ENCODE data around the gene F2R.
A peak's percentile ranks its signal among the peaks of the same experiment; 100 is the strongest.
"Not testable (repeated sequence)": the region's sequence is repeated elsewhere in the genome, so short reads cannot be mapped to it uniquely, and the experiment has no call there.

F2R gene

GRCh38 chr5:76723266-76723665 is 7.3 kb downstream of the F2R start:
- H3K9me3 Mint-ChIP-seq = peaks cover 1% of the 10 kb centered on the region
- H3K27ac Mint-ChIP-seq = peak overlapping the region; percentile 18
- peaks cover 28% of the 10 kb centered on the region for H3K36me3 Mint-ChIP-seq
- H3K4me1 Mint-ChIP-seq = peaks cover 56% of the 10 kb centered on the region
- no peak overlapping the region for H3K4me3 Mint-ChIP-seq
- DNase-seq (ENCODE audit: low spot score in 2 of 2) (peak in 1 of 2 donors; percentile 30), ATAC-seq (no peak)

GRCh38 chr5:76723906-76724305 is 8.0 kb downstream of the F2R start:
- DNase-seq (ENCODE audit: low spot score in 2 of 2) (no peak), ATAC-seq (no peak)
- Mint-ChIP-seq H3K4me1 (peaks cover 50% of the 10 kb centered on the region), H3K9me3 (peaks cover 2% of the 10 kb centered on the region), H3K36me3 (peaks cover 22% of the 10 kb centered on the region), H3K4me3 (no peak overlapping the region), H3K27ac (peak overlapping the region; percentile 18)

- Mint-ChIP-seq H3K4me3 (peak overlapping the region; percentile 7), H3K36me3 (peaks cover 23% of the 10 kb centered on the region)
These were observed 8.9 kb downstream of the F2R start for GRCh38 chr5:76724871-76725270.

GRCh38 chr5:76728965-76729364 is 13.0 kb downstream of the F2R start:
- ATAC-seq (no peak), DNase-seq (ENCODE audit: low spot score in 2 of 2) (no peak)
- Mint-ChIP-seq H3K4me1 (peaks cover 70% of the 10 kb centered on the region), H3K4me3 (no peak overlapping the region), H3K36me3 (peaks cover 49% of the 10 kb centered on the region), H3K27ac (peak overlapping the region; percentile 75), H3K9me3 (peaks cover 17% of the 10 kb centered on the region)

More at GRCh38 chr5:76724871-76725270, 8.9 kb downstream of the F2R start:
- peak overlapping the region; percentile 79 for H3K27ac Mint-ChIP-seq
- peaks cover 56% of the 10 kb centered on the region for H3K4me1 Mint-ChIP-seq
- peaks cover 11% of the 10 kb centered on the region for H3K9me3 Mint-ChIP-seq
- DNase-seq (ENCODE audit: low spot score in 2 of 2) (no peak), ATAC-seq (no peak)

GRCh38 chr5:76729373-76730290 is 13.7 kb downstream of the F2R start:
- Mint-ChIP-seq H3K36me3 (peaks cover 54% of the 10 kb centered on the region), H3K4me3 (no peak overlapping the region), H3K27ac (peak overlapping the region; percentile 75), H3K9me3 (peaks cover 17% of the 10 kb centered on the region), H3K4me1 (peaks cover 70% of the 10 kb centered on the region)
- ATAC-seq (no peak), DNase-seq (ENCODE audit: low spot score in 2 of 2) (peak in 1 of 2 donors; percentile 39)

- DNase-seq (ENCODE audit: low spot score in 2 of 2) (peak; percentile 31 to 87), ATAC-seq (peak; percentile 75)
- H3K4me3 Mint-ChIP-seq = peak overlapping the region; percentile 62
- H3K4me1 Mint-ChIP-seq = peaks cover 67% of the 10 kb centered on the region
- peaks cover 47% of the 10 kb centered on the region for H3K36me3 Mint-ChIP-seq
- peaks cover 17% of the 10 kb centered on the region for H3K9me3 Mint-ChIP-seq
- H3K27ac Mint-ChIP-seq = peak overlapping the region; percentile 81
These were observed 16.6 kb downstream of the F2R start for GRCh38 chr5:76732405-76733048.

GRCh38 chr5:76733049-76733417 is 17.1 kb downstream of the F2R start:
- peaks cover 72% of the 10 kb centered on the region for H3K4me1 Mint-ChIP-seq
- peak in 1 of 2 donors; percentile 36 for DNase-seq (ENCODE audit: low spot score in 2 of 2)
- H3K27ac Mint-ChIP-seq = peak overlapping the region; percentile 81
- peak overlapping the region; percentile 62 for H3K4me3 Mint-ChIP-seq
- peaks cover 17% of the 10 kb centered on the region for H3K9me3 Mint-ChIP-seq
- peaks cover 43% of the 10 kb centered on the region for H3K36me3 Mint-ChIP-seq
- ATAC-seq = peak; percentile 96

GRCh38 chr5:76735762-76736545 is 20.0 kb downstream of the F2R start:
- Mint-ChIP-seq H3K27ac (peak overlapping the region; percentile 84), H3K36me3 (peaks cover 40% of the 10 kb centered on the region), H3K4me3 (peak overlapping the region; percentile 22), H3K4me1 (peaks cover 66% of the 10 kb centered on the region), H3K9me3 (no peaks in the 10 kb centered on the region)
- no peak for ATAC-seq
- no peak for DNase-seq (ENCODE audit: low spot score in 2 of 2)

- ATAC-seq = no peak
- H3K27ac Mint-ChIP-seq = peak overlapping the region; percentile 89
- H3K4me1 Mint-ChIP-seq = peaks cover 62% of the 10 kb centered on the region
These were observed 21.0 kb downstream of the F2R start for GRCh38 chr5:76736679-76737556.

GRCh38 chr5:76737846-76738245 is 21.9 kb downstream of the F2R start:
- Mint-ChIP-seq H3K27ac (peak overlapping the region; percentile 89), H3K4me1 (peaks cover 52% of the 10 kb centered on the region)

More at GRCh38 chr5:76736679-76737556, 21.0 kb downstream of the F2R start:
- Mint-ChIP-seq H3K36me3 (peaks cover 40% of the 10 kb centered on the region), H3K9me3 (no peaks in the 10 kb centered on the region), H3K4me3 (peak overlapping the region; percentile 53)
- DNase-seq (ENCODE audit: low spot score in 2 of 2) = no peak

GRCh38 chr5:76741506-76741905 is 25.6 kb downstream of the F2R start:
- not testable (repeated sequence) for DNase-seq (ENCODE audit: low spot score in 2 of 2); H3K27ac Mint-ChIP-seq; ATAC-seq; H3K36me3 Mint-ChIP-seq; H3K4me3 Mint-ChIP-seq; H3K9me3 Mint-ChIP-seq
- peaks cover 27% of the 10 kb centered on the region for H3K4me1 Mint-ChIP-seq

More at GRCh38 chr5:76737846-76738245, 21.9 kb downstream of the F2R start:
- ATAC-seq (no peak), DNase-seq (ENCODE audit: low spot score in 2 of 2) (no peak)
- H3K4me3 Mint-ChIP-seq = peak overlapping the region; percentile 53
- H3K9me3 Mint-ChIP-seq = no peaks in the 10 kb centered on the region
- peaks cover 31% of the 10 kb centered on the region for H3K36me3 Mint-ChIP-seq

GRCh38 chr5:76742583-76742982 is 26.7 kb downstream of the F2R start:
- peaks cover 18% of the 10 kb centered on the region for H3K4me1 Mint-ChIP-seq
- H3K36me3 Mint-ChIP-seq = peaks cover 10% of the 10 kb centered on the region
- no peak for ATAC-seq

GRCh38 chr5:76744632-76745031 is 28.7 kb downstream of the F2R start:
- Mint-ChIP-seq H3K36me3 (no peaks in the 10 kb centered on the region), H3K4me1 (peaks cover 5% of the 10 kb centered on the region), H3K9me3 (no peaks in the 10 kb centered on the region), H3K27ac (no peak overlapping the region), H3K4me3 (no peak overlapping the region)
- ATAC-seq = no peak
- no peak for DNase-seq (ENCODE audit: low spot score in 2 of 2)

More at GRCh38 chr5:76742583-76742982, 26.7 kb downstream of the F2R start:
- no peak overlapping the region for H3K4me3 Mint-ChIP-seq
- H3K9me3 Mint-ChIP-seq = no peaks in the 10 kb centered on the region
- DNase-seq (ENCODE audit: low spot score in 2 of 2) = no peak
- no peak overlapping the region for H3K27ac Mint-ChIP-seq

- DNase-seq (ENCODE audit: low spot score in 2 of 2) (no peak), ATAC-seq (no peak)
- Mint-ChIP-seq H3K4me3 (no peak overlapping the region), H3K27ac (no peak overlapping the region), H3K9me3 (no peaks in the 10 kb centered on the region), H3K36me3 (no peaks in the 10 kb centered on the region), H3K4me1 (peaks cover 5% of the 10 kb centered on the region)
These were observed 29.7 kb downstream of the F2R start for GRCh38 chr5:76745670-76746069.
